AG04449 (cell line): ENCODE data around the gene OR52B4.
"Not testable (repeated sequence)": the region's sequence is repeated elsewhere in the genome, so short reads cannot be mapped to it uniquely, and the experiment has no call there.

Experiments
- CTCF ChIA-PET: fragments of 350-600 bp; formaldehyde crosslinking; extraction: SDS; loops from one replicate; lab custom pipeline; 2021; ENCODE audit warnings: antibody characterized with exemption; lab: Yijun Ruan, JAX
- POLR2A ChIA-PET: fragments of 400-600, 350-600 bp; formaldehyde crosslinking; extraction: SDS; loops from one replicate; lab custom pipeline; 2020; ENCODE audit warnings: antibody characterized with exemption, inconsistent platforms; lab: Yijun Ruan, JAX
- DNase-seq: peaks from one replicate; pipeline ENCODE4 v3.0.0-alpha.2; 2010; ENCODE audit warnings: low read depth, low spot score
- H3K4me3 ChIP-seq: 2 replicates; pipeline ENCODE4 v1.5.1; 2011; ENCODE audit warnings: low read depth, mild to moderate bottlenecking, control low read depth, low read length
- CTCF ChIP-seq: IDR thresholded peaks from one replicate; pipeline ENCODE4 v1.5.1; 2011; ENCODE audit warnings: mild to moderate bottlenecking, moderate library complexity, low read length, control low read depth, inconsistent platforms; ENCODE audit not compliant: insufficient read depth; ENCODE audit errors: missing control alignments

The OR52B4 gene

GRCh38 chr11:4385978-4386740 is 18.0 kb upstream of the OR52B4 start:
- ChIA-PET CTCF (no interaction called here), POLR2A (no interaction called here)
- DNase-seq = no peak
- H3K4me3 ChIP-seq = no peak overlapping the region
- TF ChIP-seq CTCF = no peak

- no peak for TF ChIP-seq CTCF
Observed at GRCh38 chr11:4381901-4382300, 13.7 kb upstream of the OR52B4 start.

GRCh38 chr11:4375431-4376140 is 7.4 kb upstream of the OR52B4 start:
- CTCF ChIA-PET = no interaction called here

More at GRCh38 chr11:4381901-4382300, 13.7 kb upstream of the OR52B4 start:
- DNase-seq = no peak
- POLR2A ChIA-PET = no interaction called here
- CTCF ChIA-PET = no interaction called here
- no peak overlapping the region for H3K4me3 ChIP-seq

GRCh38 chr11:4370166-4370565 is 2.0 kb upstream of the OR52B4 start:
- ChIA-PET CTCF (no interaction called here), POLR2A (no interaction called here)
- DNase-seq = no peak
- TF ChIP-seq CTCF = no peak
- H3K4me3 ChIP-seq = no peak overlapping the region

More at GRCh38 chr11:4375431-4376140, 7.4 kb upstream of the OR52B4 start:
- no peak overlapping the region for H3K4me3 ChIP-seq
- no peak for DNase-seq
- no peak for TF ChIP-seq CTCF
- POLR2A ChIA-PET = no interaction called here

GRCh38 chr11:4348142-4348541 is 20.0 kb downstream of the OR52B4 start:
- POLR2A ChIA-PET, CTCF ChIA-PET, DNase-seq, H3K4me3 ChIP-seq: not testable (repeated sequence)

- DNase-seq, POLR2A ChIA-PET, H3K4me3 ChIP-seq, CTCF ChIA-PET: not testable (repeated sequence)
Observed at GRCh38 chr11:4345366-4345765, 22.8 kb downstream of the OR52B4 start.

- DNase-seq, H3K4me3 ChIP-seq, POLR2A ChIA-PET, CTCF ChIA-PET: not testable (repeated sequence)
Observed at GRCh38 chr11:4334356-4334755, 33.8 kb downstream of the OR52B4 start.
